Activated CD8-positive, alpha-beta T cell treated with anti-CD3 and anti-CD28 coated beads for 36 hours (primary cell): ENCODE data around the gene EFCAB6. TPM values are rescaled to one million over a fixed set of nuclear protein-coding genes. Genes with fewer than 3 reads are reported as not detected.

Experiments used
- ATAC-seq: fragments of 200-7000 bp; cut with Tn5 transposase; one replicate; pipeline ENCODE4 v1.10.0; 2021; ENCODE audit warnings: mild to moderate bottlenecking, moderate library complexity
- CTCF ChIA-PET: fragments of 350-600 bp; sonication (Branson Sonifier 250); formaldehyde crosslinking; loops from one replicate; lab custom pipeline; 2021; ENCODE audit warnings: antibody characterized with exemption; lab: Charles Lee
- POLR2A ChIA-PET: fragments of 350-600 bp; sonication (Branson Sonifier 250); formaldehyde crosslinking; loops from one replicate; lab custom pipeline; 2021; ENCODE audit warnings: antibody characterized with exemption; lab: Charles Lee
- DNase-seq: peaks from one replicate; pipeline ENCODE4 v3.0.0-alpha.2; 2020
- H3K27ac Mint-ChIP-seq: one replicate; pipeline ENCODE4 v1.8.0; 2021; ENCODE audit warnings: mild to moderate bottlenecking, mixed read lengths
- H3K27me3 Mint-ChIP-seq: one replicate; pipeline ENCODE4 v1.8.0; 2021; ENCODE audit warnings: mixed read lengths
- H3K36me3 Mint-ChIP-seq: one replicate; pipeline ENCODE4 v1.8.0; 2021; ENCODE audit warnings: low read depth, mixed read lengths
- H3K4me1 Mint-ChIP-seq: one replicate; pipeline ENCODE4 v1.8.0; 2021; ENCODE audit warnings: low read depth, mixed read lengths
- H3K4me3 Mint-ChIP-seq: one replicate; pipeline ENCODE4 v1.8.0; 2021; ENCODE audit warnings: mild to moderate bottlenecking, moderate library complexity, mixed read lengths
- H3K9me3 Mint-ChIP-seq: one replicate; pipeline ENCODE4 v1.8.0; 2021; ENCODE audit warnings: mixed read lengths
- intact Hi-C: fragments of 100-400 bp; cut with micrococcal nuclease; formaldehyde crosslinking; loops from one replicate; pipeline ENCODE4 v1.10.0; 2022
- total RNA-seq, 2 experiments: library from RNA; stranded (reverse); gene quantifications; one replicate each; pipeline ENCODE4 v1.2.3, GENCODE V29; 2021
- TF ChIP-seq, protein P1 (sequence below): fragments of 200-600 bp; IDR thresholded peaks from one replicate; pipeline ENCODE4 v1.8.0; 2022; ENCODE audit warnings: antibody characterized with exemption, mild to moderate bottlenecking

Gene EFCAB6
- total RNA-seq, 2 experiments from 2014 or later: 0.16 to 0.29 TPM

DNA sequence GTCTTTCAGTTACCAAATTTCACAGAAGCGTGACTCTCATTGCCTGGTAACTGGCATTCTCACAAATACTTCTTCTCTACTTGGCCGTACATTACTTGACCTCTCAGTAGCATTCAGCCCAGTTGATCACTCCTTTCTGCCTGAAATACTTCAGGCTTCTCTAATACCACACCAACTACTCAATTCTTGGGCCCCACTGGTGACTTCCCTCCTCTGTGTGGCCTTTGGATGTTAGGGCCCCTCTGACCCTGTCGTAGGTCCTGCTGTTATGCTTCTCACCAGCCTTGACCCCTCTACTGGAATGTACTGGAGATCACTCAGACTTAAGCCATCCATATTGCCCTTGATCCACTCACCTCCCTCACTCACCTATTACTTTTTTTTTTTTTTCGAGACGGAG, 2.2 kb upstream of the EFCAB6 start:
- intact Hi-C loops: no loop called here
- Mint-ChIP-seq H3K27me3 (no peaks in the 10 kb centered on the region), H3K4me3 (peak overlapping the region; percentile 17), H3K4me1 (peaks cover 22% of the 10 kb centered on the region), H3K9me3 (peaks cover 3% of the 10 kb centered on the region), H3K27ac (no peak overlapping the region), H3K36me3 (peaks cover 22% of the 10 kb centered on the region)
- DNase-seq: no peak
- ChIA-PET POLR2A (interaction anchor here (1.0 kb wide), 1 partner anchor 90 kb away, joined by 3 read pairs; no protein-coding TSS in a partner anchor), CTCF (no interaction called here)
- no peak for ATAC-seq
- TF ChIP-seq, protein P1, sequence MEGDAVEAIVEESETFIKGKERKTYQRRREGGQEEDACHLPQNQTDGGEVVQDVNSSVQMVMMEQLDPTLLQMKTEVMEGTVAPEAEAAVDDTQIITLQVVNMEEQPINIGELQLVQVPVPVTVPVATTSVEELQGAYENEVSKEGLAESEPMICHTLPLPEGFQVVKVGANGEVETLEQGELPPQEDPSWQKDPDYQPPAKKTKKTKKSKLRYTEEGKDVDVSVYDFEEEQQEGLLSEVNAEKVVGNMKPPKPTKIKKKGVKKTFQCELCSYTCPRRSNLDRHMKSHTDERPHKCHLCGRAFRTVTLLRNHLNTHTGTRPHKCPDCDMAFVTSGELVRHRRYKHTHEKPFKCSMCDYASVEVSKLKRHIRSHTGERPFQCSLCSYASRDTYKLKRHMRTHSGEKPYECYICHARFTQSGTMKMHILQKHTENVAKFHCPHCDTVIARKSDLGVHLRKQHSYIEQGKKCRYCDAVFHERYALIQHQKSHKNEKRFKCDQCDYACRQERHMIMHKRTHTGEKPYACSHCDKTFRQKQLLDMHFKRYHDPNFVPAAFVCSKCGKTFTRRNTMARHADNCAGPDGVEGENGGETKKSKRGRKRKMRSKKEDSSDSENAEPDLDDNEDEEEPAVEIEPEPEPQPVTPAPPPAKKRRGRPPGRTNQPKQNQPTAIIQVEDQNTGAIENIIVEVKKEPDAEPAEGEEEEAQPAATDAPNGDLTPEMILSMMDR: no peak

DNA sequence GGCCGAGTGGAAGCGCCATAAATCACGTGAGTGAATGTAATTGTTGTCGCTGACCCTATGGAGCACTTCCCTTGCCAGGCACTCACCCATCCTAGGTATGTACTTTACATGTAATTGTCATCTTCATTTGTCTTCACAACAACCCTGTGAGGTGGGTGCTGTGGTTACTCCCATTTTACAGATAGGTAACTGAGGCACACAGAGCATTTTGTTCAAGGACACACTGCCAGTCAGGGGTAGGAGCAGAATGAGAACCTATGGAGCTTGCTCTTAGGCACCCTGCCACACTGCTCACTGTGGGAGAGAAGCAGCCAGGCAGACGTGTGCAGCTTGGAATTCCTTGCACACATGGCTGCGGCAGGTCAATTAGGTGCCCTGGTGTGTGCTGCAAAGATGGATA, 785 bp upstream of the EFCAB6 start:
- Mint-ChIP-seq H3K9me3 (peaks cover 3% of the 10 kb centered on the region), H3K4me1 (peaks cover 22% of the 10 kb centered on the region), H3K4me3 (peak overlapping the region; percentile 92), H3K27ac (peak overlapping the region; percentile 89), H3K36me3 (peaks cover 22% of the 10 kb centered on the region), H3K27me3 (no peaks in the 10 kb centered on the region)
- intact Hi-C loops: no loop called here
- TF ChIP-seq, protein P1: no peak
- ChIA-PET CTCF (interaction anchor here (0.9 kb wide), 1 partner anchor 133 kb away, joined by 4 read pairs; no protein-coding TSS in a partner anchor), POLR2A (no interaction called here)
- peak; percentile 5 for ATAC-seq
- DNase-seq: no peak

DNA sequence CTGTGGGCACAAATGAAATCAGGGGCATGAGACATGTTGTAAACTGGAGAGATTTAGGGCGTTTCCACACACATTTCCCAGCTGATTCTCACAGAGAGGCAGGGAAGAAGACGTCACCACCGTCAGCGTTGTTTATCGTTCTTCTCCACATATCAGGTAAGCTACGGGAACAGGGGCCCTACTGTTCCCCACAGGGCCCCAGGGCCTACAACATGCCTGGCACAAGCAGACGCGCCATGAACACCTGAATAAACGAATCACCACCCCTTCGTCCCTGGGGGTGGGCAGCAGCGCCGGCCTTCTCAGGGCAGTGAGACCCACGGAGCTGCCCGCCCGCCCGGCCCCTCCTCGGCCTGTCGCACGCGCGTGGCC, 342 bp downstream of the EFCAB6 start:
- ATAC-seq (no peak), DNase-seq (peak; percentile 7)
- Mint-ChIP-seq H3K27me3 (no peaks in the 10 kb centered on the region), H3K27ac (peak overlapping the region; percentile 89), H3K9me3 (no peaks in the 10 kb centered on the region), H3K4me3 (peak overlapping the region; percentile 92), H3K36me3 (peaks cover 22% of the 10 kb centered on the region), H3K4me1 (peaks cover 22% of the 10 kb centered on the region)
- intact Hi-C loops: no loop called here
- TF ChIP-seq, protein P1: no peak
- ChIA-PET POLR2A (no interaction called here), CTCF (interaction anchor here (0.7 to 1.7 kb wide), 2 partner anchors 72 to 423 kb away, joined by 4 to 6 read pairs; no protein-coding TSS in a partner anchor)

DNA sequence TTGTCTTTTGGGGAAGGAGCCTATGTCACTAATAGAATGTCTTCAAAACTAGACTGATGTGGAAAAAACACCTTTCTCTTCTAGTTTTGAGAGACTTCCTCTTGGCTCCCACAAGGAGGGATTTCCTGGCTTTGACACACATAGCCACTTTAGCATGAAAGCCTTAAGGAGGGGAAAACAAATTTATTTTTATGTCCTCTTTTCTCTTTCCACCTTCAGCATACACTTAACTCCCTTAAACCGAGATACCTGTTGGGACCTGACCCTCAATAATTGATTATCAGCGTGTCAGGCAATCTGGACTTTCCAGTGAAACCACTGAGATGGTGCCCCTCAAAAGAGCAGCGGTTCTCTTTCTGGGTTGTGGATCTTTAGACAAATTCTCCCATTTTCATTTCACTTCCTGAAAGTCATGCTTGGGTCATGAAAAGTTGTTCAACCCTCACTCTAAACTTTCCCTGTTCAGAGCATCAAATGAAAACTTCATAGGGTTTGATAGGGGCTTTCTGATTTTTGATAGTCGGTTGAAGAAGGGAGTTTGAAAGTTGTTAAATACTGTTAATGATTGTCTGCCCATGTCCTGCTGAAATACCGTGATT, 9.1 kb downstream of the EFCAB6 start:
- ChIA-PET CTCF (no interaction called here), POLR2A (no interaction called here)
- Mint-ChIP-seq H3K9me3 (peaks cover 10% of the 10 kb centered on the region), H3K27ac (no peak overlapping the region), H3K36me3 (no peaks in the 10 kb centered on the region), H3K27me3 (peaks cover 16% of the 10 kb centered on the region), H3K4me1 (no peaks in the 10 kb centered on the region), H3K4me3 (no peak overlapping the region)
- intact Hi-C loops: no loop called here
- no peak for ATAC-seq
- no peak for DNase-seq
- TF ChIP-seq, protein P1: no peak

DNA sequence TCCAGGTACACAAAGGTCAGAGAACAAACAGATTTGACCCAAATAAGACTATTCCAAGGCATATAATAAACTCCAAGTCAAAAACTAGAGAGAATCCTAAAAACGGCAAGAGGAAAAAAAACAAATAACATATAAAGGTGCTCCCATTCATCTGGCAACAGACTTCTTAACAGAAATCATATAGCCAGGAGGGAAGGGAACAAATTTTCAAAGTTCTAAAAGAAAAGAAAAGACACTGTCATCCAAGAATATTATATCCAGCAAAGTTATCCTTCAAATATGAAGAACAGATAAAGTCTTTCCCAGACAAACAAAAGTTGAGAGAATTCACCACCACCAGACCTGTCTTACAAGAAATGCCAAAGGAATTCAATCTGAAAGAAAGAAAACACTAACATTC, 11.1 kb downstream of the EFCAB6 start:
- intact Hi-C loops: no loop called here
- Mint-ChIP-seq H3K4me3 (no peak overlapping the region), H3K27ac (no peak overlapping the region), H3K36me3 (no peaks in the 10 kb centered on the region), H3K27me3 (peaks cover 21% of the 10 kb centered on the region), H3K9me3 (peaks cover 10% of the 10 kb centered on the region), H3K4me1 (no peaks in the 10 kb centered on the region)
- no peak for DNase-seq
- no peak for ATAC-seq
- POLR2A ChIA-PET: no interaction called here
- CTCF ChIA-PET: no interaction called here
- TF ChIP-seq, protein P1: no peak
